Colonic mucosa (tissue), 4 donors: ENCODE results near the gene MED13L. TPM values are rescaled to one million over a fixed set of nuclear protein-coding genes. Genes with fewer than 3 reads are reported as not detected.

Source experiments
- DNase-seq: peaks from one replicate; pipeline ENCODE4 v3.0.0-alpha.2; 2020
- H3K27ac ChIP-seq: fragments of 200-600 bp; one replicate; pipeline ENCODE4 v1.8.0; 2021
- H3K27me3 ChIP-seq: fragments of 200-600 bp; one replicate; pipeline ENCODE4 v1.8.0; 2021
- H3K36me3 ChIP-seq: fragments of 200-600 bp; one replicate; pipeline ENCODE4 v1.8.0; 2021
- H3K4me1 ChIP-seq: fragments of 200-600 bp; one replicate; pipeline ENCODE4 v1.8.0; 2021; ENCODE audit warnings: mild to moderate bottlenecking
- H3K4me3 ChIP-seq: fragments of 200-600 bp; one replicate; pipeline ENCODE4 v1.8.0; 2021
- H3K9ac ChIP-seq, 2 donors: one replicate each; pipeline ENCODE4 v1.7.0; 2013; ENCODE audit warnings: control low read depth in 2 of 2, low read depth in 2 of 2, low read length in 2 of 2
- H3K9me3 ChIP-seq: fragments of 200-600 bp; one replicate; pipeline ENCODE4 v1.8.0; 2021
- CTCF ChIP-seq: fragments of 200-600 bp; IDR thresholded peaks from one replicate; pipeline ENCODE4 v1.8.0; 2022; ENCODE audit warnings: antibody characterized with exemption, mild to moderate bottlenecking
- intact Hi-C: fragments of 100-400 bp; cut with DNase I; formaldehyde crosslinking; loops from one replicate; pipeline ENCODE4 v1.14.1; 2022
- total RNA-seq, 2 donors: library from RNA; stranded (reverse); fragmentation: NEBNext Ultra II Directional in 1 of 2; extraction: Animal tissue kit (Norgen Biotek cat#: 25700) in 1 of 2; gene quantifications; one replicate each; pipeline ENCODE4 v1.2.1, GENCODE V29; 2021
- donor health status: healthy.
- donor health status: DM: no; HTN: no; CAD: no.
- donor health status: DM: no; HTN: no; CAD: no.

Gene MED13L
- total RNA-seq, 2 donors from 2014 or later: 73.8 to 92.6 TPM

GRCh38 chr12:116006141-116006540, 271.4 kb downstream of the MED13L start:
- no peak overlapping the region for H3K9ac ChIP-seq
- peaks cover 6% of the 10 kb centered on the region for H3K36me3 ChIP-seq
- intact Hi-C loops: no loop called here
- H3K4me3 ChIP-seq: no peak overlapping the region
- no peak for TF ChIP-seq CTCF
- no peaks in the 10 kb centered on the region for H3K4me1 ChIP-seq
- H3K27ac ChIP-seq: no peak overlapping the region
- no peaks in the 10 kb centered on the region for H3K9me3 ChIP-seq
- no peaks in the 10 kb centered on the region for H3K27me3 ChIP-seq
- no peak for DNase-seq

GRCh38 chr12:116002890-116003536, 274.5 kb downstream of the MED13L start:
- no peaks in the 10 kb centered on the region for H3K9me3 ChIP-seq
- no peaks in the 10 kb centered on the region for H3K27me3 ChIP-seq
- H3K9ac ChIP-seq: no peak overlapping the region
- DNase-seq: no peak
- intact Hi-C loops: no loop called here
- no peak overlapping the region for H3K4me3 ChIP-seq
- no peaks in the 10 kb centered on the region for H3K4me1 ChIP-seq
- H3K27ac ChIP-seq: no peak overlapping the region
- peaks cover 6% of the 10 kb centered on the region for H3K36me3 ChIP-seq
- no peak for TF ChIP-seq CTCF

- peaks cover 9% of the 10 kb centered on the region for H3K36me3 ChIP-seq
- H3K4me3 ChIP-seq: no peak overlapping the region
- H3K9ac ChIP-seq: no peak overlapping the region
- no peaks in the 10 kb centered on the region for H3K9me3 ChIP-seq
- H3K4me1 ChIP-seq: no peaks in the 10 kb centered on the region
- H3K27me3 ChIP-seq: no peaks in the 10 kb centered on the region
- H3K27ac ChIP-seq: no peak overlapping the region
- intact Hi-C loops: no loop called here
- no peak for DNase-seq
- TF ChIP-seq CTCF: no peak
Measured at GRCh38 chr12:116000252-116000651, 277.2 kb downstream of the MED13L start.

GRCh38 chr12:115999582-115999981, 277.9 kb downstream of the MED13L start:
- Histone ChIP-seq H3K4me3 (no peak overlapping the region), H3K27me3 (no peaks in the 10 kb centered on the region), H3K27ac (no peak overlapping the region), H3K9ac (no peak overlapping the region), H3K9me3 (no peaks in the 10 kb centered on the region), H3K4me1 (no peaks in the 10 kb centered on the region), H3K36me3 (peaks cover 9% of the 10 kb centered on the region)
- TF ChIP-seq CTCF: no peak
- intact Hi-C loops: loop anchor here (5.0 kb wide), 1 partner anchor 603 kb away; no protein-coding TSS in a partner anchor
- no peak for DNase-seq

- intact Hi-C loops: loop anchor here (5.0 kb wide), 1 partner anchor 603 kb away; no protein-coding TSS in a partner anchor
- Histone ChIP-seq H3K27me3 (no peaks in the 10 kb centered on the region), H3K9me3 (no peaks in the 10 kb centered on the region), H3K4me1 (no peaks in the 10 kb centered on the region), H3K27ac (no peak overlapping the region), H3K36me3 (peaks cover 9% of the 10 kb centered on the region), H3K4me3 (no peak overlapping the region), H3K9ac (no peak overlapping the region)
- DNase-seq: no peak
- no peak for TF ChIP-seq CTCF
Measured at GRCh38 chr12:115998794-115999478, 278.6 kb downstream of the MED13L start.
